Mucosa of stomach (tissue), 1 donor: ENCODE data around the gene P2RY12.

Experiments used
- H3K27me3 ChIP-seq: one replicate; pipeline ENCODE4 v1.7.0; 2013; ENCODE audit warnings: mild to moderate bottlenecking, low read length; ENCODE audit not compliant: control insufficient read depth, insufficient read depth
- H3K36me3 ChIP-seq: one replicate; pipeline ENCODE4 v1.7.0; 2013; ENCODE audit warnings: low read length; ENCODE audit not compliant: control insufficient read depth, insufficient read depth
- H3K4me1 ChIP-seq: one replicate; pipeline ENCODE4 v1.7.0; 2013; ENCODE audit warnings: mild to moderate bottlenecking, low read length; ENCODE audit not compliant: control insufficient read depth, insufficient read depth
- H3K4me3 ChIP-seq: one replicate; pipeline ENCODE4 v1.7.0; 2013; ENCODE audit warnings: low read length
- H3K9ac ChIP-seq: one replicate; pipeline ENCODE4 v1.7.0; 2013; ENCODE audit warnings: mild to moderate bottlenecking, low read length, moderate library complexity
- H3K9me3 ChIP-seq: one replicate; pipeline ENCODE4 v1.7.0; 2013; ENCODE audit warnings: mild to moderate bottlenecking, low read length, moderate library complexity; ENCODE audit not compliant: control insufficient read depth
- donor health status: Pancreatic carcinoma.

The P2RY12 gene

DNA sequence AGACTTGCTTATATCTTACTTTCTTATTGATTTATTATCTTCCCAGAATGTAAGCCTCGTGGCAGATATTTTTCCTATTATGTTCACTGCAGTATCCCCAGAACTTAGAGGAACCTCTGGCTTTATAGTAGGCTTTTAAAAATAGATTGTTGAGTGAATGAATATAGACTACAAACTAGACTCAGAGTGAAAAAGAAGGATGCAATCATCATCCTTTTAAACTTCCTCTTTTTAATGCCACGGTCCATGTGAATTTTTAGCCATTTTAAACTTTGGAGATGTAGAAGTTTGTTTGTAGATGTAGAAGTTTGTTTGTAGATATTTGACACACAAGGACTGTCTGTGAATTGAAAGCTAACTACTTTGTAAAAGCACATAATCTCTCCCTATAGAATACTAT is 7.2 kb upstream of the P2RY12 start:
- H3K27me3 ChIP-seq = no peaks in the 10 kb centered on the region
- no peaks in the 10 kb centered on the region for H3K9me3 ChIP-seq
- H3K36me3 ChIP-seq = no peaks in the 10 kb centered on the region
- H3K4me3 ChIP-seq = no peak overlapping the region
- H3K4me1 ChIP-seq = no peaks in the 10 kb centered on the region
- no peak overlapping the region for H3K9ac ChIP-seq

DNA sequence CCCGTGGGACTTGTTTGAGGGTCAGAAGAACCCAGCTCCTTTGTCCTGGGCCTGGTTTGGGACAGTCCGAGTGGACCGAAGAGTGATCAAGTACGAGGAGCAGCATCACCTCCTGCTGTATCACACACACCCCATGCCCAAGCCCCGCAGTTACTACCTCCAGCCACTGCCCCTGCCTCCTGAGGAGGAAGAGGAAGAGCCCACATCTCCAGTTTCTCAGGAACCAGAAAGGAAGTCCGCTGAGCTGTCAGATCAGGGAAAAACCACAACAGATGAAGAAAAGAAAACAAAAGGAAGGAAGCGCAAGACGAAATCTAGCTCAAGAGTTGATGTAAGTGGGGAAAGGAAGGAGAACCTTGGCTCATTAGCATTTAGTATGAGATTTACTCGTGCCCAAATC is 3.3 kb upstream of the P2RY12 start:
- no peaks in the 10 kb centered on the region for H3K4me1 ChIP-seq
- H3K9me3 ChIP-seq = no peaks in the 10 kb centered on the region
- no peak overlapping the region for H3K9ac ChIP-seq
- no peaks in the 10 kb centered on the region for H3K36me3 ChIP-seq
- no peaks in the 10 kb centered on the region for H3K27me3 ChIP-seq
- H3K4me3 ChIP-seq = no peak overlapping the region

DNA sequence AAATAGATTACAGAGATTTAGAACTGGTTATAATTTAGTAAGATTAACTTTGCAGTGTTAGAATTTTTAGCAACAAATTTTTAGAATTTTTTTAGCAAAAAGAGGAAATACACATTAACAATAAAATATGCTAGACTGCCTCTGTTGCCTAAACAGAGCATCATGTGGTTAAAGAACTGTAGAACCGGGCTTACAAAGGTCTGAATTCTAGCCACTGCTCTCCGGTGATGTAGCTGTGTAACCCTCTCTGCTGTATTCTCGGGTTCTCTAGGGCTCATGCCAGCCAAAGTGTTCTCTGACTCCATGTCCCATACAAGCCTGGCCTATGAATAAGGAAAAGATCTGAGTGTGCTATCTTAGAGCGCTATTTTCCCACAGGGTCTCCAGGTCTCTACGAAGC is 2.9 kb upstream of the P2RY12 start:
- Histone ChIP-seq H3K4me1 (no peaks in the 10 kb centered on the region), H3K36me3 (no peaks in the 10 kb centered on the region), H3K4me3 (no peak overlapping the region), H3K27me3 (no peaks in the 10 kb centered on the region), H3K9me3 (no peaks in the 10 kb centered on the region), H3K9ac (no peak overlapping the region)

DNA sequence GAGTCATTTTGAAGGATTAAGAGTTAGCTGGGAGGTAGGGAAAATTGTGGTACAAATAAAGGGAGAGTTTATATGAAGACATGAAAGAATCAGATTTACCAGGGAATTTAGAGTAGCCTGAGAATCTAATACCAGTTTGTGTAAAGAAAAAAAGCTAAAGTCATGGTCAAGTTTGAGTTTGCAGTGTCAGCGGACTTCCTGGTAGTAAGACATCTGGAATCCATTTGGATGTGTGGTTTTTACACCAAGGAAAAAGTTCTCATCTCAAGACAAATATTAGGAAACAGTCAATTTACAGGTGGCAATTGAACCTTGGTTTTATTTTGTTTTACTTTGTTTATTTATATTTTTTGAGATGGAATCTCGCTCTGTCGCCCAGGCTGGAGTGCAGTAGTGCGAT is 1.5 kb upstream of the P2RY12 start:
- H3K4me1 ChIP-seq = no peaks in the 10 kb centered on the region

DNA sequence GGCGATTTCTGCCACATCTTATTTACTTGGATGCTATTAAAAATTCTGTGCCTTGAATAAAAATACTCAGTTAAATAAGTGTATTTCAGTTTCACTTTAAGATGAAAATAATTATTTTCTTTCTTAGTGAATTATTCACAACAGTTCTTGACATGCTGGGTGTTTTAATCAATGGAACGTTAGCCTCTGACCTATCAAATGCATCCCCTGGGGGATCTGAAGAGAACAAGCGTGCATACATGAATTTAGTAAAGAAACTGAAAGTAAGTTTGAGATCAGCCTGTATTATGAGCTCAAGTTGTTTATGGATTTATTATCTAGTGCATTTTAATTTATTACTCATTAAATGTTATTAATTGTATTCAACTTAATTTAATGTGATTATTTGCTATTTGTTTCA is 597 bp downstream of the P2RY12 start:
- no peak overlapping the region for H3K9ac ChIP-seq
- H3K4me3 ChIP-seq = no peak overlapping the region
- no peaks in the 10 kb centered on the region for H3K36me3 ChIP-seq
- no peaks in the 10 kb centered on the region for H3K9me3 ChIP-seq
- no peaks in the 10 kb centered on the region for H3K4me1 ChIP-seq
- H3K27me3 ChIP-seq = no peaks in the 10 kb centered on the region

More for the DNA sequence above, 1.5 kb upstream of the P2RY12 start:
- Histone ChIP-seq H3K27me3 (no peaks in the 10 kb centered on the region), H3K9ac (no peak overlapping the region), H3K4me3 (no peak overlapping the region), H3K9me3 (no peaks in the 10 kb centered on the region), H3K36me3 (no peaks in the 10 kb centered on the region)

DNA sequence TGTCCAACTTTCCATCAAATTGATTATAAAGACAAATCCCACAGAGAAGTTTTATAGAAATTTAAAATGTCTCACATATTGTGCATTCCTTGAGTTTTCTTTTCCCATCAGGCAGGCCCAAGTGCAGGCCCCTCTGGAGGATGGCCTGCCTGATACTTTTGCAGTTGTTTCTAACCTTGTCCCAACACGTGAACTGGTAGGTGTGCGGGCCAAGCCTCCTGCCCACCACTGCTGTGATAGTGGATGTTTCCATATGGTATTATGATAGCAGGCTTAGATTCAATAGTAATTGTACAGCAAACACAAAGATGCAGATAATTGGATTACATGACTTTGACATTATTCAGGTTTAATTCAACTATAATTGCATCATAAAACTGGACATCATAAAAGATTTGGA is 1.4 kb downstream of the P2RY12 start:
- H3K4me3 ChIP-seq = no peak overlapping the region
- no peaks in the 10 kb centered on the region for H3K36me3 ChIP-seq
- no peaks in the 10 kb centered on the region for H3K4me1 ChIP-seq
- H3K9ac ChIP-seq = no peak overlapping the region
- no peaks in the 10 kb centered on the region for H3K27me3 ChIP-seq
- no peaks in the 10 kb centered on the region for H3K9me3 ChIP-seq

DNA sequence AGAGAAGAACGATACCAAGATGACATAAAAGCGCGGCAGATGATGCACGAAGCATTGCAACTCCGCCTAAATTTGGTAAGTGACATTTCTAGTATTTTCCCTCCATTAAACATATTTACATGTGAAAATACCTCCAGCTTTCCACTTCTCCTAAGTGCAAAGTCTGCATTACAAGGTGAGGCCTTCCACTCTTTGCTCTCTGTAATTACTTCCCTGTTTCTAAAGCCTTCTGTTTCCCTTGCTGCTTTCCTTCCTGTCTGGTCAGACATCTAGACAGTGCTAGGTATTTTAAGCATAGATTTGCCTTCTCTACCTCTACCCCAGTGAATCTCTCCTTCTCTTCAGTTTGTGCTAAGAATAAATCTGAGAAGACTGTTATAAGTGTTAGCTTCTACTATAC is 1.9 kb downstream of the P2RY12 start:
- H3K4me3 ChIP-seq = no peak overlapping the region
- no peaks in the 10 kb centered on the region for H3K36me3 ChIP-seq

DNA sequence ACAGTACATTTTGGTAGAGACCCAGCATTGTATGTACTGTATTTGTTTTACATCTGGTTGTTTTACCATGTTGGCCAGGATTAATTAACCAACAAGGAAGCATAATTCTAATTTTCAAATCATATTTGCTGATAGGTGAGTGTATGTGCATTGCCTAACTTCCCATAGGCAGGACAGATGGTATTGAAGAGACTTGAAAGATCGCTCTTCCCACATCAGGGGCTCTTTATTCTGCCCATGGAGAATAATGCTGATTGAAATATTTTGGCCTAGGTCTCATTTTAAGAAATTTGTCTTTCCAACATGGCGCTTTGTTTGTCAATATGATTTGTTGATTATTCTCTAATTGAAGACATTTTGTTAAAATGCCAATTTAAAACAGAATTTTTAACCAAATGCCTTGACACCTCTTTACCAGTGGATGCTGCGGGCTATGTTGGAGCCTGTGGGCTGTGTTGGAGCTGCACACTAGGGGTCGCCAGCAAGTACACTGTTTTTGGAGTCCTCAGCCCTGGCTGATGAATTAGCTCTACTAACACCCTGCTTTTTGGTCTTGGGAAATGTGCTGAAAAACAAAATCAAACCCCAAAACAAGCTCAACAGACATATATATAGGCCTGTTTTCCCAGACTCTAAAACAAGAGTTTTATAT is 5.3 kb downstream of the P2RY12 start:
- no peaks in the 10 kb centered on the region for H3K9me3 ChIP-seq
- H3K4me1 ChIP-seq = no peaks in the 10 kb centered on the region
- no peak overlapping the region for H3K4me3 ChIP-seq
- H3K27me3 ChIP-seq = no peaks in the 10 kb centered on the region
- no peak overlapping the region for H3K9ac ChIP-seq
- H3K36me3 ChIP-seq = no peaks in the 10 kb centered on the region

More for the DNA sequence above, 1.9 kb downstream of the P2RY12 start:
- H3K9me3 ChIP-seq = no peaks in the 10 kb centered on the region
- H3K9ac ChIP-seq = no peak overlapping the region
- no peaks in the 10 kb centered on the region for H3K27me3 ChIP-seq
- no peaks in the 10 kb centered on the region for H3K4me1 ChIP-seq

DNA sequence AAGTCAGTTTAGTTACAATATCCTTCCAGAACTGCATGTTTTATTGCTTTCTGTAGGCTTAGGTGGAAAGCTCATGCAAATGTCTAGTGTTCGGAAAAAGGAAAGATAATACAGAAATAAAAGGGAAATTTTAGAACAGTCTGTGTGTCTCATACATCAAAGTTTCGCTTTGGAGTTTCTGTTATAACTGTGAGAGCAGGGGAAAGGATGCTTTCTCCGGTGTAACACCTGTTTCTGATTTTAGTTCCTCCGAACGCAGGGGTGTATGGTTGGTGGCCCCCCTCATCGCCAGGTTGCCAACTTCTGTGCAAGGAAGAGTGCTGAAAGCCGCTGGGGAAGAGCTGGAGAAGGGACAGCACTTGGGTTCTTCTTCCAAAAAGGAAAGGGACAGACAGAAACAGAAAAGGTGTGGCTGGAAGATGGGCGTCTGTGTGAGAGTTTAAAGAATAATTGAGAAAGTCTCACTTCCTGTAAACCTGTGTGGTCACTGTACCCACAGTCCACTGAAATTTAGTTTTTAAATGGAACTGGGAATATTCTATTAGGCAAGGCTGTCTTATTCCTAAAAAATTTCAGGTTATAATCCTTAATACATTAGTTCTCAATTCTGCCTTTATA is 6.7 kb downstream of the P2RY12 start:
- H3K4me1 ChIP-seq = no peaks in the 10 kb centered on the region
- H3K9me3 ChIP-seq = no peaks in the 10 kb centered on the region
- H3K27me3 ChIP-seq = no peaks in the 10 kb centered on the region
- H3K36me3 ChIP-seq = no peaks in the 10 kb centered on the region
- H3K9ac ChIP-seq = no peak overlapping the region
- H3K4me3 ChIP-seq = no peak overlapping the region

DNA sequence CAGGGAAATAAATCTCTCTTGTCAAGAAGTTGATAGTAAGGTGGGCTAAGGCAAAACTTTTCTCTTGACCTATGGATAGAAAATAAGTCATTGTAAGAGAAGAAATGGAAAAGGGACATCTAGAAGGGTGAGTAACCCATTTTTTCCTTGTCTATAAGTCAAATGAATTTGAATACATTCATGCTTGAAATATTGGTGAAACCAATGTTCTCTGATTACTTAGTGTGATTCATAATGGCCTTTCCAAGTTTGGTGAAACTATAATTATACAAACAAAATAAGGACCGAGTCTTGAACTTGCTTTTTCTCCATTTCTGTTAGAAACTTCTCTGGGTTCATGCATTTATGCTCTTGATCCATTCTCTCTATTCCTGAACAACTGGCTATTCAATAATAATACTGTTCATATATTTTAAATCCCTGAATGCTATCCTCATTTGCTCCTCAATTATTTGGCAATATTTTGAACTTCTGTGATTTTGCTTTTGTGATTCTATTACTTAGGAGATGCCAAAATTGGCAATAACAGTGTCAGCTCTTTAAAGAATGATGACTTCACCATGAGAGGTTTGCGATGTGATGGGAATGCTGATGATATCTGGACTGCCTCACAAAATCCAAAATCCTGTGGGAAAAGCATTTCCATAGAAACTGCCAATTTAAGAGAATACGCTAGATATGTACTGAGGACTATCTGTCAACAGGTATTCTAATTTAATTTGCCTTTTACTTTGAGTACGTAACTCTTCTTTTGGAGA is 12.3 kb downstream of the P2RY12 start:
- no peaks in the 10 kb centered on the region for H3K36me3 ChIP-seq
- H3K4me3 ChIP-seq = no peak overlapping the region
- no peak overlapping the region for H3K9ac ChIP-seq

DNA sequence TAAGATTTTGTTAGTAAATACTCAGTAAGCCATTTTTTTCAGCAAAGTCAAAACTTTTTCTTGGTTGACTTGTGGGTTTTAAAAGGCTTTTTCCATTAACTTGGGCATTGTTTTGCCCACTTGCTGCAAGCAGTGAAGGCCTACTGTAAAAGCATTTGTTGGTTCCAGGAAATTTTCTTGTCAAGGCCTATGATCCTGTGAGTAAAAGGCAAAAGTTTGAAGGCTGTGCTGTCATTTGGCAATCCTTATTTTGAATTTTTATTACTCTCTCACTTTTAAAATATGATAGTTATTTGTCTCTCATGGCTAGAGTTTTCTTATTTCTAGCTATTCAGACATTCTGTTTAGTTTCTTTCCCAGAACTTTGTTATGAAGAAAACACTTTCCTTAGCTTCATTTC is 13.0 kb downstream of the P2RY12 start:
- Histone ChIP-seq H3K9me3 (no peaks in the 10 kb centered on the region), H3K4me3 (no peak overlapping the region), H3K4me1 (no peaks in the 10 kb centered on the region), H3K9ac (no peak overlapping the region), H3K27me3 (no peaks in the 10 kb centered on the region), H3K36me3 (no peaks in the 10 kb centered on the region)

More for the DNA sequence above, 12.3 kb downstream of the P2RY12 start:
- H3K27me3 ChIP-seq = no peaks in the 10 kb centered on the region
- H3K4me1 ChIP-seq = no peaks in the 10 kb centered on the region
- no peaks in the 10 kb centered on the region for H3K9me3 ChIP-seq

DNA sequence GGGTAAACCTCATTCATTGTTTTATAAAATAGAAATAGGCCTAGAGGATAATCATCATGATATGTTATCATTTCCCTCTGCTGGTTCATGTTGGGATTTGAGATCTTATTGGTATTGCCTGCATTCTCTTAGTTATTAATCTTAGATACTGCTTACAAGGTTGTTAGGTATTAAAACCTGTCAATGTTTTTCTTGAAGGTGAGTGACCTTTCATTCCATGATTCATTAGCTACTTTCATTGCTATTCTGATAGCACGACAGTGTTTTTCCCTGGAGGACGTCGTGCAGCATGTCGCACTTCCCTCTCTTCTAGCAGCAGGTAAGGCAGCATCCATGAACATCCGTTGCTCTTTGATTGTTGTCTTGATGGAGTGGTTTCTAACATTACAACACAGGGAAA is 17.1 kb downstream of the P2RY12 start:
- H3K27me3 ChIP-seq = no peaks in the 10 kb centered on the region
- no peak overlapping the region for H3K4me3 ChIP-seq
- no peaks in the 10 kb centered on the region for H3K36me3 ChIP-seq
- no peak overlapping the region for H3K9ac ChIP-seq
- H3K4me1 ChIP-seq = no peaks in the 10 kb centered on the region
- no peaks in the 10 kb centered on the region for H3K9me3 ChIP-seq
